CD4-positive, CD25-positive, alpha-beta regulatory T cell (primary cell): ENCODE results near the gene HHAT. TPM values are rescaled to one million over a fixed set of nuclear protein-coding genes. Genes with fewer than 3 reads are reported as not detected.

Source experiments
- ATAC-seq, 2 donors: fragments of 150-1000 bp; cut with Tn5 transposase; one replicate each; pipeline ENCODE4 v1.10.0; 2021; ENCODE audit warnings: low read depth in 2 of 2, moderate number of reproducible peaks in 2 of 2, moderate library complexity in 1 of 2
- DNase-seq, 3 donors: peaks; one replicate each; pipeline versions ENCODE4 v3.0.0 to v3.0.0-alpha.2; 2012 to 2022; ENCODE audit warnings: mixed read lengths in 1 of 3
- H3K27ac ChIP-seq: one replicate; pipeline ENCODE4 v1.7.0; 2013; ENCODE audit warnings: mild to moderate bottlenecking, low read length; ENCODE audit not compliant: insufficient read depth, poor library complexity, severe bottlenecking
- H3K27me3 ChIP-seq: one replicate; pipeline ENCODE4 v1.7.0; 2013; ENCODE audit warnings: low read length; ENCODE audit not compliant: control insufficient read depth, insufficient read depth
- H3K36me3 ChIP-seq: one replicate; pipeline ENCODE4 v1.7.0; 2013; ENCODE audit warnings: mild to moderate bottlenecking, low read length, moderate library complexity; ENCODE audit not compliant: control insufficient read depth, insufficient read depth
- H3K4me1 ChIP-seq: 2 replicates; pipeline ENCODE4 v1.7.0; 2013; ENCODE audit warnings: mild to moderate bottlenecking, low read length; ENCODE audit not compliant: insufficient read depth, control insufficient read depth, poor library complexity, severe bottlenecking
- H3K4me3 ChIP-seq: one replicate; pipeline ENCODE4 v1.7.0; 2013; ENCODE audit warnings: low read depth, mild to moderate bottlenecking, low read length, moderate library complexity
- H3K9me3 ChIP-seq, 2 experiments: 1 replicate in 1 of 2; 2 replicates in 1 of 2; pipeline ENCODE4 v1.7.0; 2013; ENCODE audit warnings: low read length in 2 of 2, mild to moderate bottlenecking in 1 of 2, moderate library complexity in 1 of 2; ENCODE audit not compliant: control insufficient read depth in 2 of 2
- H3K27ac Mint-ChIP-seq, 3 donors: one replicate each; pipeline ENCODE4 v1.8.0; 2020 to 2022; ENCODE audit warnings: mild to moderate bottlenecking in 3 of 3, mixed read lengths in 3 of 3, moderate library complexity in 2 of 3
- H3K27me3 Mint-ChIP-seq: one replicate; pipeline ENCODE4 v1.8.0; 2022; ENCODE audit warnings: mild to moderate bottlenecking, mixed read lengths
- H3K36me3 Mint-ChIP-seq: one replicate; pipeline ENCODE4 v1.8.0; 2020; ENCODE audit warnings: mixed read lengths
- H3K4me1 Mint-ChIP-seq, 4 donors: one replicate each; pipeline ENCODE4 v1.8.0; 2020 to 2022; ENCODE audit warnings: mixed read lengths in 4 of 4, mild to moderate bottlenecking in 1 of 4
- H3K4me3 Mint-ChIP-seq, 4 donors: one replicate each; pipeline ENCODE4 v1.8.0; 2020 to 2022; ENCODE audit warnings: mild to moderate bottlenecking in 4 of 4, mixed read lengths in 4 of 4, moderate library complexity in 3 of 4
- H3K9me3 Mint-ChIP-seq, 7 donors: one replicate each; pipeline ENCODE4 v1.8.0; 2020 to 2022; ENCODE audit warnings: mixed read lengths in 7 of 7, mild to moderate bottlenecking in 3 of 7, moderate library complexity in 2 of 7
- polyA plus RNA-seq, 4 donors: library from polyadenylated mRNA; unstranded; fragments of 300-500 nt; fragmentation: Illumina TruSeq; gene quantifications; one replicate each; pipeline ENCODE4 v1.2.3, GENCODE V29; 2021
- total RNA-seq: library from RNA; stranded (reverse); gene quantifications from one replicate; pipeline ENCODE4 v1.2.3, GENCODE V29; 2022

HHAT gene
- total and polyA plus RNA-seq, 5 donors from 2014 or later, result 1.4 to 6.0 (median 2.0) TPM

DNA sequence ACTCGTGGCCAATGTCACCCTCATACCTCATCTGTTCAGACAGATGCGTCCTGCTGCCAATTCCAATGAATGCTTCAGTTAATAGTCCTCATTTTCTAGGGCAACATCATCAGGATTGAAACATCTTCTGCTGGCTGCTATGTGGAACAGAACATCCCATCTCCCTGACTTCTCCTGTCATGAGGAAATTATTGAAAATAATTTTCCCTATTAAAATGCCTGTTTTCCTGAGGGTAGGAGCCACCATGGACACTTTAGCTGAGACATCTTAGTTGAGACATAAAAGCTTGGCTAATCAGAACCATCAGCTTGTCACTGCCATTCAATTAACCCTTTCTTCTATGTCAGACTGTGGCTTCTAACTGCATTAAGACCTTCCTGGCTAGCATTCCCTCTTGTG, 396.1 kb downstream of the HHAT start:
- Mint-ChIP-seq H3K36me3 (no peaks in the 10 kb centered on the region), H3K27me3 (peaks cover 5% of the 10 kb centered on the region), H3K4me1 (no peaks in the 10 kb centered on the region), H3K27ac (no peak overlapping the region), H3K4me3 (no peak overlapping the region), H3K9me3 (peaks cover 0 to 3% (median 0%) of the 10 kb centered on the region in 7 donors)
- Histone ChIP-seq H3K27me3 (no peaks in the 10 kb centered on the region), H3K9me3 (no peaks in the 10 kb centered on the region), H3K4me1 (no peaks in the 10 kb centered on the region), H3K4me3 (no peak overlapping the region), H3K36me3 (no peaks in the 10 kb centered on the region), H3K27ac (no peak overlapping the region)
- DNase-seq (no peak), ATAC-seq (no peak)

Other genes with a start within 250 kb of the HHAT start
- gene SERTAD4, start 96.1 kb upstream of the HHAT start, total RNA-seq, result not detected
- gene SERTAD4, start 96.1 kb upstream of the HHAT start, polyA plus RNA-seq, result not detected